ENCODE measurements around the gene CMTM3. TPM values are rescaled to one million over a fixed set of nuclear protein-coding genes. Genes with fewer than 3 reads are reported as not detected.

Gene CMTM3
- total and polyA plus RNA-seq, 9 of the 15 experiments (the other 6 are each of a cell fraction or from before 2014, with no cell fraction given) = 4.6 to 33.4 (median 17.5) TPM

GRCh38 chr16:66605177-66605978 lies 874 bp downstream of the CMTM3 start (continued):
- TF ChIP-seq RBM25 (IDR thresholded peaks at IDR 0.05; ENCODE audit: low read depth, low read length, severe bottlenecking) (peak; percentile 43), ZNF444 (CRISPR knock-in tag; IDR thresholded peaks at IDR 0.05) (no peak), SAFB (IDR thresholded peaks at IDR 0.05; ENCODE audit: borderline replicate concordance, low read depth, low read length) (peak; percentile 88), POLR2H (tag; IDR thresholded peaks at IDR 0.05; ENCODE audit: low read depth) (no peak), ZNF263 (CRISPR knock-in tag; IDR thresholded peaks at IDR 0.05; ENCODE audit: borderline replicate concordance) (peak; percentile 43; the same call in 1 of the 2 replicates), NCOA2 (IDR thresholded peaks at IDR 0.05; ENCODE audit: partially characterized antibody in 2 of 2) (no peak), ZKSCAN8 (CRISPR knock-in tag; IDR thresholded peaks at IDR 0.05) (peak; percentile 99), CHD4 (IDR thresholded peaks at IDR 0.05; ENCODE audit: insufficient read depth, insufficient replicate concordance, low read depth, low read length, poor library complexity, severe bottlenecking) (no peak), FUS (optimal IDR thresholded peaks at IDR 0.05; ENCODE audit: low read depth, low read length) (peak; percentile 13), VEZF1 (CRISPR knock-in tag; IDR thresholded peaks at IDR 0.05) (peak; percentile 74; the same call in 1 of the 2 replicates), USF2 (CRISPR knock-in tag; IDR thresholded peaks at IDR 0.05) (0 out of 2 replicates have a peak, but pooled peaks have one; percentile 4), NONO (IDR thresholded peaks at IDR 0.05; ENCODE audit: low read depth in 2 of 2, low read length in 1 of 2) (no peak; a peak in 1 of 4 replicates), JUND (IDR thresholded peaks at IDR 0.05; ENCODE audit: borderline replicate concordance, low read depth, low read length) (0 out of 2 replicates have a peak, but pooled peaks have one; percentile 40), JUND (tag; IDR thresholded peaks at IDR 0.05; ENCODE audit: borderline replicate concordance, low read depth, low read length) (no peak), SRSF7 (optimal IDR thresholded peaks at IDR 0.05; ENCODE audit: low read depth, low read length) (no peak), GABPA (tag; conservative IDR thresholded peaks at IDR 0.05; ENCODE audit: low read depth) (no peak), CTCF (IDR thresholded peaks at IDR 0.05 in 2 of 3, conservative IDR thresholded peaks at IDR 0.05 in 1 of 3; ENCODE audit: insufficient read depth in 2 of 3, low read depth in 1 of 3, low read length in 3 of 3) (peak in 1 of 3 experiments; percentile 22; a peak in 1 of 6 replicates), MAX (CRISPR knock-in tag; IDR thresholded peaks at IDR 0.05) (no peak), EGR1 (conservative IDR thresholded peaks at IDR 0.05) (peak; percentile 45; the same call in 1 of the 2 replicates), ARHGAP35 (IDR thresholded peaks at IDR 0.05; ENCODE audit: partially characterized antibody) (no peak), CCNT2 (IDR thresholded peaks at IDR 0.05; ENCODE audit: borderline replicate concordance, extremely low read depth, insufficient read length, low read depth, low read length) (peak; percentile 5)
